Muscle of back (tissue), 11 donors: ENCODE measurements around the gene TPM3. TPM values are rescaled to one million over a fixed set of nuclear protein-coding genes. Genes with fewer than 3 reads are reported as not detected.
A peak's percentile ranks its signal among the peaks of the same experiment; 100 is the strongest.
"Not testable (repeated sequence)": the region's sequence is repeated elsewhere in the genome, so short reads cannot be mapped to it uniquely, and the experiment has no call there.

Source experiments
- DNase-seq, 3 donors: peaks; one replicate each; pipeline versions ENCODE4 v3.0.0 to v3.0.0-alpha.2; 2013
- polyA plus RNA-seq, 10 donors: library from polyadenylated mRNA; unstranded; fragments of 120-200 nt; gene quantifications; one replicate each; pipeline ENCODE4 v1.2.1, GENCODE V29; 2013; ENCODE audit not compliant: insufficient read length in 10 of 10

TPM3 gene
- polyA plus RNA-seq, 10 donors, result 271 to 851 (median 615) TPM

DNA sequence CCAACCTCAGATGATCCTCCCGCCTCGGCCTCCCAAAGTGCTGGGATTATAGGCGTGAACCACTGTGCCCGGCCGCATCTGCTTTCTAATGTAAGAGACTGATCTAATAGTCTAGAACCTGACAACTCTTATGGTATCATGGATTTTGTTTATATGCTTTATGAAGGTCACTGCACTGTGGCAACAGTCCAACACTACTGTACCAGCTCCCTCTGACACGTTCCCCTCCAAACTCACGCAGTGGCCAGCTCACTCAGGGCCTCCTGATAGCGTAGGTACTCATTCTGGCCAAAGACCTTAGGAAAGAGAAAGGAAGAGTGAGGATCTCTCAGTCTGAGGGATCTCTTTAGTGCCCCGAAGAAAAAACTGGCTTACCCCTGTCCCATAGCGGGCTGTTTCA, 20.2 kb upstream of the TPM3 start:
- no peak for DNase-seq

DNA sequence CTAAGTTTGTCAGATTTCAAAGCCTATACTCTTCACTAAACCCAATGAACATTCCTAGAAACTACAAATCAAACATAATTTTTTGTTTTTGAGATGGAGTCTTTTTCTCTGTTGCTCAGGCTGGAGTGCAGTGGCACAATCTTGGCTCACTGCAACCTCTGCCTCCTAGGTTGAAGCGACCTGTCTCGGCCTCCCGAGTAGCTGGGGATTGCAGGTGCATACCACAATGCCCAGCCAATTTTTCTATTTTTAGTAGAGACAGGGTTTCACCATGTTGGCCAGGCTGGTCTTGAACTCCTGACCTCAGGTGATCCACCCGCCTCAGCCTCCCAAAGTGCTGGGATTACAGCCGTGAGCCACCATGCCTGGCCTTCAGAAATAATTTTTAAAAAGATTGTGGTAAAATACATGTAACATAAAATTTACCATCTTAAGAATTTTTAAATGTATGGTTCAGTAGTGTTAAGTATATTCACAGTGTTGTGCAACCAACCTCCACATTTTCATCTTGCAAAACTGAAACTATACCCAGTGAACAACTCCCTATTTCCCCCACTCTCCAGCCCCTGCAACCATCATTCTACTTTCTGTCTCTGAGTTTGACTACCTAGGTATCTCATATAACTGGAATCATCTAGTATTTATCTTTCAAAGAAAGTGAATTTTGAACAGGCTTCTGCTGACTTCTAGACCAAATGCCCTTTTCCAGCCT, 16.9 kb upstream of the TPM3 start:
- no peak for DNase-seq

- no peak for DNase-seq
Observed at GRCh38 chr1:154207262-154207661, 15.4 kb upstream of the TPM3 start.

DNA sequence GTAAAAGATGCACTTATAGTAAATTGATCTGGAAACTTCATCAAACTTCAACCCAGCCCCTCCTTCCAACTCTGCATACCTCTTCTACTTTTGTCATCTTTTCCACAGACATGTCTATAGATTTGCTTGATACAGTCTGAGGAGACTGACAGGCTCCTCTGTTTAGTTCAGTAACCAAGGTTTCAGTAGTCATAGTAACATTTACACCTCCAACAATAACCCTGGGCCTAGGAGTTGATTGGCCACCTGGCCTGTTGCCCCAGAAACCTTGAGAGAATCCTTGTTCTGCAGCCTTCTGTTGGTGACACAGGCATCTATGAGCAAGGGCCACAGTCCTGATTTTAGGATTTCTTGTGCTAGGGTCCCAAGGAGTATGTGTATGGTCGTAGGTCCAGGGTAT, 14.3 kb upstream of the TPM3 start, which contains the start of gene CFAP141:
CFAP141 (minus strand) TSS at position 138 of the 400 bp plus-strand sequence; CDS start at position 112, 26 bp downstream.
- DNase-seq, result peak in 1 of 3 donors; percentile 38

DNA sequence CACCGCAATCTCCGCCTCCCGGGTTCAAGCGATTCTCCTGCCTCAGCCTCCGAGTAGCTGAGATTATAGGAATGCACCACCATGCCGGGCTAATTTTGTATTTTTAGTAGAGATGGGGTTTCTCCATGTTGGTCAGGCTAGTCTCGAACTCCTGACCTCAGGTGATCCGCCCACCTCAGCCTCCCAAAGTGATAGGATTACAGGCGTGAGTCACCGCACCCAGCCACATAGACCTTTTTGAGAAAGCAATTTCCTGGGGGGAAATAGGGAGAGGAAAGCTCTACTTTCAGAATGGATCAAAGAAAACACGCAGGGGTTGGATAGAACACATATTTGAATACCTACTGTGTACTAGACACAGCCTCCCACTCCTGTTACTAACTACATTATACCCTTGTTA, 13.9 kb upstream of the TPM3 start:
- DNase-seq, result not testable (repeated sequence)

- no peak for DNase-seq
Observed at GRCh38 chr1:154199563-154199879, 7.6 kb upstream of the TPM3 start.

GRCh38 chr1:154198756-154199562, 7.1 kb upstream of the TPM3 start:
- peak in 2 of 3 donors; percentile 64 to 84 for DNase-seq

DNA sequence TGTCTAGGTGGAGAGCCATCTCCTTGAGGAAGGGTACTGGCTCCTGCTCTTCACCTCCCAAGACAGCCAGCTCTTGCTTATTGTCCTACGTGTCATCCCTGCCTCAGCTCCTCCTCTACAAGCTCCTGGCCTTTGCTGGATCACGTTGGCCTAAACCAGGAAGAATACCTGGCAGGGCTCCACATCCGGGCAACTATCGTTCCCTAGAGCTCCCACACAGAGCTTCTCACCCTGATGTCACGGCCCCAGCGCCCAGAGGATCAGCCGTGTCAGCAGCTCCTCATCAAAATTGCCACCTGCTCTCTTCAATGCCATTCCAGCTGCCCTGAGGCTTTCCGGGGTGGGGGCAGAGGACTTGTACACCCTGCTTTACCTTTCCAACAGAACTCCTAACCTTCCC, 1.9 kb upstream of the TPM3 start:
- DNase-seq, result no peak

DNA sequence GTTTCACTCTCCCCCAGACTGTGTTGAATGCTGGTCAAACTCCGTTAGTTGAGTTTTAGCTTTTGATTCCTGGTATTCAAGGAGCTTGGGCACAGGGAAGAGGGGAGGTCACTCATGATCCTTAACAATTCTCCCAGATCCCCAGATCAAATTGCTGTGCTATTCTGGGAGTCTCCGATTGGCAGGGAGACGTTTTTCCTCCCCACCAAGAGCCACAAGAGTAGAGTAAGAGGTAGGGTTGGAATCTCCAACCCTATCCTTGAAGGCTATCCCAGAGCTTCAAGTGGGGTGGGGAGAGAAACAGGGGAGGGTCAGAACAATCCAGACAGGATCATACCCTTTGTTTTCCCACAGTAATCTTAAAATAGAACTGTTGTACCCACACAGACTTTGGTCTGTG, 576 bp upstream of the TPM3 start:
- no peak for DNase-seq

DNA sequence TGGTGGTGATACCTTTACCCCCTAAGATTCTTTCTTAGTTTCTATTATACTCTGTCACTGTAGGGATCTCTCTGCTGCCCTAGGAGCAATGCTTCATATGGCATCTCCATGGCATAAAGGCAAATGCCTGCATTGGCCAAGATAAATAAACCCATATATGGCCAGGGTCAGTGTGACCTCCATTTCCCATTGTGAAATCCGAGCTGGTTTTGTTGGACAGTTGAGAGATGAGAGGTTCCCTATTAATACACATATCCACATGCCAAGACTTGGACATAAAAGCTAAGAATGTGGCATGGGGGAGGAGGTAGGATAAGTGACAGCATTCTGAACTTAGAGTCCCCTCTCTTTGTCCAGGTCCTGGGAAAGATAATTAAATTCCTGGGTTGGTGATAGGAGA, 1.4 kb downstream of the TPM3 start:
- DNase-seq, result no peak

DNA sequence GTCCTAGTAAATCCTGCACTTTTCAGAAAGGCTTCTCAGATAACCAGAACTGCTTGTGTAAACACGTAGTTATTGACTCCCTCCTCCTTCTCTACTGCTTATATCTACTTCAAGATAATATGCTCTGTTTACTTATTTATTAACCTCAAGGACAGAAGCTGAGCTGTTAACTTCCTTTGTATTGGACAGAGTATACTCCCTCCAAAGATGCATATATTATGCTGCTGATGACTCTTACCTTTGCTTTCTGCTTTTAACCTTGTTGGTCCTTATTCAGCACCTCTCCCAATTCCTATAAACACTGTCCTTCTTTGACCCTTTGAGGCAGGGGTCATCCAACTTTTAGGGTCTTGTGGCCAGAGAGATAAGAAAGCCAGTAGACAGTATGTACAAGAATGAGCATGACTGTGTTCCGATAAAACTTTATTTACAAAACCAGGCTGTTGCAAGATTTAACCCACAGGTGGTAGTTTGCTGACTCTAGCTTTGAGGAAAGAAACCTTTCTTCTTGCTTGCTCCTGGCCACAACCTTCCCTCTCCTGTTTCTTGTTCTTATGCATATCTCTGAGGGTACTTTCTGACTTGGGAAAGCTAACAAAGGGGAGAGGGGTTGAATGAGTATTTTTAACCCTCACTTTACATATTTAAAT, 4.9 kb downstream of the TPM3 start:
- no peak for DNase-seq

GRCh38 chr1:154186177-154186576, 5.7 kb downstream of the TPM3 start:
- no peak for DNase-seq

GRCh38 chr1:154183046-154183915, 8.6 kb downstream of the TPM3 start:
- peak; percentile 94 to 97 (median 95) for DNase-seq

DNA sequence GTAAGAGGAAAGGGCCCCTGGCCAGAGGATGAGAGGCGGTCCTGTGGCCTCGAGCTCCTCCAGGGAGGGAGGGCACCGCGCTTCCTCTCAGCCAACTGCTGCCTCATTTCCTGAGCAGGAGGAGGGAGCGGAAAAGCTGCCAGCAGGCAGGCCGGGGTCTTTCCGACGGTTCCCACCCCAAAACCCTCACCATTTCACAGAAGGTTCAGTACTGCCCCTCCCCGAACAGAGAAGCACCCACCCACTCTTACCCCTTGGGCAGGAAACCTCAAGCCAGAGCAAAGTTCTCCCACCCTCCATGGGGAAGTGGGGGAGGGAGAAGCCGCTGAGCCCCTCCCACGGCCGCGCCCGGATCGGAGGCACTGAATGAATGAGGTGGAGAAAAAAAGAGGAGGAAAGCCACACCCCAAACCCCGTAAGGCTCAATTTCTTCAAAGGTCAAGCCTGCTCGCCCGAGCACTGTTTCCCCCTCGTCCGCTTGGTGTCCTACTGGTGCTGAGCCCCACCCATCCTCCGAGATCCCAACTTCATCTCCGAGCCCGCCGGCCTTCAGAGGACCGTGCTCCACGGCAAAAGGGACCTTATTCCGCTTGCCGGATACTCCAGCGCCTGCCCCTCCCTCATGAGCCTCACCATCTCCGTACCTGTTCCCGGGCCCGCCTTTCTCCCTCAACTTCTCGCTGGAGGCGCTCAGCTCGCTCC, 9.4 kb downstream of the TPM3 start:
- DNase-seq, result peak; percentile 36 to 82 (median 70)

- no peak for DNase-seq
Observed at GRCh38 chr1:154181944-154182343, 10.0 kb downstream of the TPM3 start.

GRCh38 chr1:154179946-154180687, 11.8 kb downstream of the TPM3 start:
- no peak for DNase-seq

DNA sequence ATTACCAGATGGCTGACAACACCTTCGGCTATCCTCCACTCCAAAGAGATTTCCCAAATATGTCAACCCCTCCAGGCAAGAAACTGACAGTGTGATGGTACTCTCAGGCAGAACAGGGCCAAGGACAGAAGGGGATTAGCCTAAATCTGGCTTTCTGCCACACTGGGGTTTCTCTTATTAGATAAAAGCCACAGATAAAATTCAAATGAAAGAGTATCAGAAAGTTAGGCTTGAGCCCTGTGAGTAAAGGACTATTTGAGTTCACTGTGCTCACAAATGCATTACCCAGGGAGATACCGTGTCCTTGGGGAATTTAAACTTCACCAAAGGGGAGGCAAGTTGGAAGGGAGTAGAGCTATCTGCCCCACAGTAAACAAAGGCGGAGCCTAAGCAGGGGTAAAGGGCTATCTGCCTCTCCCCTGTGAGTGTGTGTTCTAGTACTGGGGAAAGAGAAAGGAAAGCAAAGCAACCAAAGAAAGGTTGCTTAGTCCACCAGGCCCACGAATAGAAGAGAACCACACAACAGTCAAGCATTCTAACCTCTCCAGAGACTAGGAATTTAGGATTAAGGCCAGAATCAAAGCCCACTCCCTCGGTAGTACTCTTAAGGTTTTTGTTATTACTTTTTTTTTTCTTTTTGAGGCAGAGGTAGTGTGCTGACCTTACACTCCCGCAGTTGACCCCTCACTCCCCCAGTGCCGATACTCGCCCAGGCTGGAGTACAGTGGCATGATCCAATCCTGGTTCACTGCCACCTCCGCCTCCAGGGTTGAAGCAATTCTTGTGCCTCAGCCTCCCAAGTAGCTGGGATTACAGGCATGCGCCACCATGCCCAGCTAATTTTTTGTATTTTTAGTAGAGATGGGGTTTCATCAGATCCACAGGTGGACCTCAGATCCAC, 12.7 kb downstream of the TPM3 start:
- no peak for DNase-seq

GRCh38 chr1:154178013-154178412, 13.9 kb downstream of the TPM3 start:
- no peak for DNase-seq

- DNase-seq, result peak; percentile 51 to 73 (median 62)
Observed at GRCh38 chr1:154176337-154176736, 15.6 kb downstream of the TPM3 start.
